B cell (primary cell): ENCODE data around the gene ZNF44. TPM values are rescaled to one million over a fixed set of nuclear protein-coding genes. Genes with fewer than 3 reads are reported as not detected.
"Not testable (repeated sequence)": the region's sequence is repeated elsewhere in the genome, so short reads cannot be mapped to it uniquely, and the experiment has no call there.

ENCODE experiments used
- ATAC-seq: fragments of 200-7000 bp; cut with Tn5 transposase; one replicate; pipeline ENCODE4 v1.10.0; 2021; ENCODE audit warnings: low read depth, mild to moderate bottlenecking, moderate number of reproducible peaks, moderate library complexity
- CTCF ChIA-PET: fragments of 350-600 bp; sonication (Branson Sonifier 250); formaldehyde crosslinking; loops from one replicate; lab custom pipeline; 2021; ENCODE audit warnings: antibody characterized with exemption, inconsistent platforms; lab: Charles Lee
- POLR2A ChIA-PET: fragments of 350-600 bp; sonication (Branson Sonifier 250); formaldehyde crosslinking; loops from one replicate; lab custom pipeline; 2021; ENCODE audit warnings: antibody characterized with exemption; lab: Charles Lee
- DNase-seq: peaks from one replicate; pipeline ENCODE4 v3.0.0; 2013
- H2AFZ ChIP-seq: 2 replicates; pipeline ENCODE4 v1.6.1; 2012; ENCODE audit warnings: mild to moderate bottlenecking, low read depth, low read length; ENCODE audit not compliant: insufficient read depth, poor library complexity, severe bottlenecking
- H3K27ac ChIP-seq, 2 donors: 1 replicate in 1 of 2; 2 replicates in 1 of 2; pipeline ENCODE4 v1.5.1; 2012 to 2013; ENCODE audit warnings: low read length in 2 of 2, mild to moderate bottlenecking in 2 of 2, moderate library complexity in 1 of 2
- H3K27me3 ChIP-seq, 4 experiments: fragments of 200-600 bp in 1 of 4; sonication (generic) in 1 of 4; replicated peaks in 1 of 4; 1 replicate in 2 of 4; 2 replicates in 2 of 4; pipeline versions ENCODE4 v1.6.1 to v1.7.0; 2013 to 2016; ENCODE audit warnings: low read length in 3 of 4, mild to moderate bottlenecking in 2 of 4, mixed read lengths in 1 of 4, moderate library complexity in 1 of 4; ENCODE audit not compliant: insufficient read depth in 4 of 4, control insufficient read depth in 3 of 4; ENCODE audit errors: control extremely low read depth in 1 of 4
- H3K36me3 ChIP-seq, 2 experiments: replicated peaks in 1 of 2; 1 replicate in 1 of 2; 2 replicates in 1 of 2; pipeline versions ENCODE4 v1.6.1 to v1.7.1; 2013; ENCODE audit warnings: low read length in 1 of 2; ENCODE audit not compliant: insufficient read depth in 2 of 2, control insufficient read depth in 1 of 2; ENCODE audit errors: control extremely low read depth in 1 of 2, extremely low read depth in 1 of 2
- H3K4me1 ChIP-seq, 2 donors: fragments of 200-600 bp in 1 of 2; sonication (generic) in 1 of 2; 1 replicate in 1 of 2; 2 replicates in 1 of 2; pipeline versions ENCODE4 v1.5.1 to v1.6.1; 2013 to 2017; ENCODE audit warnings: low read length in 2 of 2; ENCODE audit not compliant: control insufficient read depth in 2 of 2, insufficient read depth in 2 of 2
- H3K4me2 ChIP-seq: replicated peaks from 2 replicates; pipeline ENCODE3; 2012; ENCODE audit warnings: mild to moderate bottlenecking, low read depth, low read length; ENCODE audit not compliant: poor library complexity, severe bottlenecking
- H3K4me3 ChIP-seq, 5 experiments: fragments of 200-600 bp in 1 of 5; sonication (generic) in 1 of 5; 1 replicate in 3 of 5; 2 replicates in 2 of 5; pipeline versions ENCODE4 v1.5.1 to v1.7.0; 2011 to 2016; ENCODE audit warnings: low read length in 4 of 5, mild to moderate bottlenecking in 4 of 5, low read depth in 2 of 5, control low read depth in 1 of 5, moderate library complexity in 1 of 5; ENCODE audit not compliant: insufficient read depth in 1 of 5; ENCODE audit errors: control extremely low read depth in 1 of 5, extremely low read depth in 1 of 5
- H3K79me2 ChIP-seq: fragments of 200-600 bp; sonication (generic); one replicate; pipeline ENCODE4 v1.6.0; 2016; ENCODE audit warnings: low read length; ENCODE audit not compliant: control insufficient read depth, insufficient read depth
- H3K9ac ChIP-seq: fragments of 200-600 bp; sonication (generic); 2 replicates; pipeline ENCODE4 v1.6.1; 2017; ENCODE audit warnings: mild to moderate bottlenecking, low read length, moderate library complexity
- H3K9me3 ChIP-seq, 3 donors: one replicate each; pipeline versions ENCODE4 v1.6.1 to v1.7.1; 2013; ENCODE audit warnings: low read length in 2 of 3; ENCODE audit not compliant: control insufficient read depth in 2 of 3, insufficient read depth in 1 of 3; ENCODE audit errors: control extremely low read depth in 1 of 3
- H4K20me1 ChIP-seq: 2 replicates; pipeline ENCODE4 v1.6.0; 2012; ENCODE audit warnings: mild to moderate bottlenecking, low read length; ENCODE audit not compliant: insufficient read depth, control insufficient read depth, poor library complexity, severe bottlenecking
- H3K27ac Mint-ChIP-seq: one replicate; pipeline ENCODE4 v1.8.0; 2021; ENCODE audit warnings: mixed read lengths
- H3K27me3 Mint-ChIP-seq: one replicate; pipeline ENCODE4 v1.8.0; 2021; ENCODE audit warnings: mixed read lengths
- H3K4me1 Mint-ChIP-seq: one replicate; pipeline ENCODE4 v1.8.0; 2021; ENCODE audit warnings: mixed read lengths
- H3K4me3 Mint-ChIP-seq: one replicate; pipeline ENCODE4 v1.8.0; 2021; ENCODE audit warnings: mixed read lengths
- H3K9me3 Mint-ChIP-seq: one replicate; pipeline ENCODE4 v1.8.0; 2022; ENCODE audit warnings: mixed read lengths; ENCODE audit not compliant: insufficient read depth
- CTCF ChIP-seq: fragments of 200-600 bp; IDR thresholded peaks from one replicate; pipeline ENCODE4 v1.8.0; 2022; ENCODE audit warnings: antibody characterized with exemption, mild to moderate bottlenecking
- EZH2 ChIP-seq: IDR thresholded peaks from 2 replicates; pipeline ENCODE4 v1.6.1; 2012; ENCODE audit warnings: borderline replicate concordance, low read depth, mild to moderate bottlenecking, moderate library complexity, low read length; ENCODE audit not compliant: insufficient read depth, poor library complexity, severe bottlenecking
- WGBS: methylation state at CpG from one replicate; pipeline ENCODE4 v1.1.5; 2013; ENCODE audit warnings: missing lambda C conversion rate; ENCODE audit not compliant: insufficient coverage; 5-methylcytosine and 5-hydroxymethylcytosine counted together
- intact Hi-C: fragments of 100-400 bp; cut with micrococcal nuclease; formaldehyde crosslinking; loops from one replicate; pipeline ENCODE4 v1.10.0; 2022
- polyA plus RNA-seq: library from polyadenylated mRNA; depleted of rRNA; stranded (reverse); fragments of >200 nt; gene quantifications from 2 replicates; pipeline ENCODE4 v1.2.3, GENCODE V29; 2012
- total RNA-seq, 2 donors: library from RNA; stranded (reverse); fragments of 120-200 nt in 1 of 2; gene quantifications; 1 replicate in 1 of 2; 2 replicates in 1 of 2; pipeline versions ENCODE4 v1.2.3 to v1.2.4, GENCODE V29; 2013 to 2022

ZNF44 gene
- total and polyA plus RNA-seq, 2 donors (not counting 1 experiment from before 2014, with no cell fraction given), result 11.3 to 28.0 TPM

DNA sequence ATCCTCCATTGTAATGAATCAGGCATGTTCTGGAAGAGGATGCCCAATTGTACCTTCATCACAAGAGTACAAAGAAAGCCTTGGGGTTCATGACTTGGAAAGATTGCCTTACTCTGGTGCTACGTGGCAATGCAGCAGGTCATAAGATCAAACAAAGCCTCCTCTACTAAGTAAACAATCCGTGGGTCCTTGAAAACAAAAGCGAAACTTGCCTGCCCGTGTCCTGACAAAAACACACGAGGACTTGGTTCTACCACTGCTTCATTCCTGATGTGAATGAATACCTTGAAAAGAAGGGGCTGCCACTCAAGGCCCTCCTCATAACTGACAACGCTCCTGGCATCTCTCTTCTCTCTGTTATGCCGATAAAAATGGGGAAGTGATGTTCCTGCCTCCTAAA, 19.9 kb upstream of the ZNF44 start:
- Mint-ChIP-seq H3K27ac (no peak overlapping the region), H3K9me3 (peaks cover 7% of the 10 kb centered on the region), H3K4me1 (no peaks in the 10 kb centered on the region), H3K4me3 (no peak overlapping the region), H3K27me3 (no peaks in the 10 kb centered on the region)
- intact Hi-C loops, result no loop called here
- no peak overlapping the region for H3K4me3 ChIP-seq
- H3K4me2 ChIP-seq, result no peak overlapping the region
- WGBS, result 86% methylated on average over 5 of the region's 7 CpGs
- no peaks in the 10 kb centered on the region for H3K27me3 ChIP-seq
- no peaks in the 10 kb centered on the region for H3K79me2 ChIP-seq
- H4K20me1 ChIP-seq, result no peaks in the 10 kb centered on the region
- H3K9me3 ChIP-seq, result peaks cover 2 to 4% (median 4%) of the 10 kb centered on the region in 3 donors
- H3K27ac ChIP-seq, result no peak overlapping the region
- no peaks in the 10 kb centered on the region for H3K4me1 ChIP-seq
- ChIA-PET CTCF (interaction anchor here (0.7 to 0.9 kb wide), 2 partner anchors 15 to 518 kb away, joined by 3 read pairs; no protein-coding TSS in a partner anchor), POLR2A (no interaction called here)
- DNase-seq (no peak), ATAC-seq (no peak)
- no peak overlapping the region for H3K9ac ChIP-seq
- H3K36me3 ChIP-seq, result peaks cover 2 to 11% of the 10 kb centered on the region in 2 experiments
- no peak for TF ChIP-seq EZH2
- TF ChIP-seq CTCF, result no peak
- no peak overlapping the region for H2AFZ ChIP-seq

- ATAC-seq, H3K27me3 ChIP-seq, H3K27ac ChIP-seq, H3K79me2 ChIP-seq, H2AFZ ChIP-seq, H3K9me3 Mint-ChIP-seq, H3K4me1 Mint-ChIP-seq, H3K36me3 ChIP-seq, H3K27me3 Mint-ChIP-seq, H3K4me3 Mint-ChIP-seq, H3K27ac Mint-ChIP-seq, H3K9me3 ChIP-seq, H4K20me1 ChIP-seq, H3K9ac ChIP-seq, intact Hi-C loops, H3K4me2 ChIP-seq, H3K4me3 ChIP-seq, CTCF ChIA-PET, H3K4me1 ChIP-seq, DNase-seq: not testable (repeated sequence)
- 96% methylated on average over 8 of the region's 12 CpGs for WGBS
- POLR2A ChIA-PET, result interaction anchor here (0.7 kb wide), 1 partner anchor 750 kb away, joined by 5 read pairs; no protein-coding TSS in a partner anchor
Observed at GRCh38 chr19:12308891-12309290, 14.2 kb upstream of the ZNF44 start.
